HCT116 (cell line): ENCODE results near the gene FAM20C.

Experiments used
- ATF3 ChIP-seq: IDR thresholded peaks from 2 replicates; pipeline ENCODE4 v1.6.1; 2012
- CEBPB ChIP-seq: IDR thresholded peaks from 2 replicates; pipeline ENCODE4 v1.6.1; 2012; ENCODE audit warnings: low read depth
- EZH2 ChIP-seq: fragments of 200-600 bp; sonication (generic); IDR thresholded peaks from 2 replicates; pipeline ENCODE4 v1.6.1; 2017; ENCODE audit warnings: antibody characterized with exemption, mixed run types
- EZH2phosphoT487 ChIP-seq: fragments of 200-600 bp; IDR thresholded peaks from 2 replicates; pipeline ENCODE4 v1.6.1; 2018; ENCODE audit warnings: antibody characterized with exemption, borderline replicate concordance
- JUND ChIP-seq: IDR thresholded peaks from 2 replicates; pipeline ENCODE4 v1.6.1; 2012
- POLR2A ChIP-seq: IDR thresholded peaks from 2 replicates; pipeline ENCODE4 v1.7.0; 2011; ENCODE audit warnings: borderline replicate concordance; ENCODE audit not compliant: insufficient read depth, insufficient read length; ENCODE audit errors: extremely low read depth
- POLR2AphosphoS5 ChIP-seq: IDR thresholded peaks from 2 replicates; pipeline ENCODE4 v1.6.1; 2011; ENCODE audit warnings: mild to moderate bottlenecking, low read depth, low read length, moderate library complexity
- SP1 ChIP-seq: IDR thresholded peaks from 2 replicates; pipeline ENCODE4 v1.6.1; 2012; ENCODE audit warnings: low read depth
- SRF ChIP-seq: IDR thresholded peaks from 2 replicates; pipeline ENCODE4 v1.6.1; 2012; ENCODE audit warnings: low read depth
- YY1 ChIP-seq: IDR thresholded peaks from 2 replicates; pipeline ENCODE4 v1.6.1; 2011; ENCODE audit warnings: low read length, low read depth, moderate library complexity, mild to moderate bottlenecking; ENCODE audit not compliant: insufficient replicate concordance; ENCODE audit errors: extremely low read depth
- TF ChIP-seq, protein P1 (sequence below): IDR thresholded peaks from 2 replicates; pipeline ENCODE4 v1.6.1; 2011; ENCODE audit warnings: mild to moderate bottlenecking, low read length, moderate library complexity; ENCODE audit not compliant: insufficient replicate concordance; ENCODE audit errors: extremely low read depth
- TF ChIP-seq, protein P2 (sequence below), 3 experiments: fragments of 200-600 bp in 1 of 3; sonication (generic) in 1 of 3; IDR thresholded peaks in 2 of 3; conservative IDR thresholded peaks in 1 of 3; 2 replicates each; pipeline ENCODE4 v1.5.1; 2012 to 2017; ENCODE audit warnings: low read depth in 2 of 3, low read length in 2 of 3, antibody characterized with exemption in 1 of 3, borderline replicate concordance in 1 of 3, control low read depth in 1 of 3, mild to moderate bottlenecking in 1 of 3, mixed read lengths in 1 of 3, mixed run types in 1 of 3, moderate library complexity in 1 of 3; ENCODE audit not compliant: insufficient read depth in 1 of 3
- TF ChIP-seq, protein P3 (sequence below): IDR thresholded peaks from 2 replicates; pipeline ENCODE4 v1.6.1; 2012

- TF ChIP-seq, protein P1, sequence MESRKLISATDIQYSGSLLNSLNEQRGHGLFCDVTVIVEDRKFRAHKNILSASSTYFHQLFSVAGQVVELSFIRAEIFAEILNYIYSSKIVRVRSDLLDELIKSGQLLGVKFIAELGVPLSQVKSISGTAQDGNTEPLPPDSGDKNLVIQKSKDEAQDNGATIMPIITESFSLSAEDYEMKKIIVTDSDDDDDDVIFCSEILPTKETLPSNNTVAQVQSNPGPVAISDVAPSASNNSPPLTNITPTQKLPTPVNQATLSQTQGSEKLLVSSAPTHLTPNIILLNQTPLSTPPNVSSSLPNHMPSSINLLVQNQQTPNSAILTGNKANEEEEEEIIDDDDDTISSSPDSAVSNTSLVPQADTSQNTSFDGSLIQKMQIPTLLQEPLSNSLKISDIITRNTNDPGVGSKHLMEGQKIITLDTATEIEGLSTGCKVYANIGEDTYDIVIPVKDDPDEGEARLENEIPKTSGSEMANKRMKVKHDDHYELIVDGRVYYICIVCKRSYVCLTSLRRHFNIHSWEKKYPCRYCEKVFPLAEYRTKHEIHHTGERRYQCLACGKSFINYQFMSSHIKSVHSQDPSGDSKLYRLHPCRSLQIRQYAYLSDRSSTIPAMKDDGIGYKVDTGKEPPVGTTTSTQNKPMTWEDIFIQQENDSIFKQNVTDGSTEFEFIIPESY = no peak
- TF ChIP-seq CEBPB (no peak), EZH2phosphoT487 (no peak), EZH2 (no peak), YY1 (no peak), POLR2AphosphoS5 (no peak), ATF3 (no peak), SP1 (no peak), JUND (no peak), POLR2A (no peak), SRF (no peak)
- TF ChIP-seq, protein P2, sequence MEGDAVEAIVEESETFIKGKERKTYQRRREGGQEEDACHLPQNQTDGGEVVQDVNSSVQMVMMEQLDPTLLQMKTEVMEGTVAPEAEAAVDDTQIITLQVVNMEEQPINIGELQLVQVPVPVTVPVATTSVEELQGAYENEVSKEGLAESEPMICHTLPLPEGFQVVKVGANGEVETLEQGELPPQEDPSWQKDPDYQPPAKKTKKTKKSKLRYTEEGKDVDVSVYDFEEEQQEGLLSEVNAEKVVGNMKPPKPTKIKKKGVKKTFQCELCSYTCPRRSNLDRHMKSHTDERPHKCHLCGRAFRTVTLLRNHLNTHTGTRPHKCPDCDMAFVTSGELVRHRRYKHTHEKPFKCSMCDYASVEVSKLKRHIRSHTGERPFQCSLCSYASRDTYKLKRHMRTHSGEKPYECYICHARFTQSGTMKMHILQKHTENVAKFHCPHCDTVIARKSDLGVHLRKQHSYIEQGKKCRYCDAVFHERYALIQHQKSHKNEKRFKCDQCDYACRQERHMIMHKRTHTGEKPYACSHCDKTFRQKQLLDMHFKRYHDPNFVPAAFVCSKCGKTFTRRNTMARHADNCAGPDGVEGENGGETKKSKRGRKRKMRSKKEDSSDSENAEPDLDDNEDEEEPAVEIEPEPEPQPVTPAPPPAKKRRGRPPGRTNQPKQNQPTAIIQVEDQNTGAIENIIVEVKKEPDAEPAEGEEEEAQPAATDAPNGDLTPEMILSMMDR (IDR thresholded peaks at IDR 0.05 in 2 of 3, conservative IDR thresholded peaks at IDR 0.05 in 1 of 3; ENCODE audit: borderline replicate concordance in 1 of 3, insufficient read depth in 1 of 3, low read depth in 2 of 3, low read length in 2 of 3) = no peak
- TF ChIP-seq, protein P3, sequence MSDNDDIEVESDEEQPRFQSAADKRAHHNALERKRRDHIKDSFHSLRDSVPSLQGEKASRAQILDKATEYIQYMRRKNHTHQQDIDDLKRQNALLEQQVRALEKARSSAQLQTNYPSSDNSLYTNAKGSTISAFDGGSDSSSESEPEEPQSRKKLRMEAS = no peak
These were observed 52.6 kb downstream of the FAM20C start for GRCh38 chr7:244974-245373.
